Trophoblast cell (in vitro differentiated cells and primary cell): ENCODE data around the gene PNLIPRP1.
A peak's percentile ranks its signal among the peaks of the same experiment; 100 is the strongest.

ENCODE experiments used
- DNase-seq, 2 donors: peaks; one replicate each; pipeline ENCODE4 v3.0.0-alpha.2; 2016
- H2AFZ ChIP-seq: 2 replicates; pipeline ENCODE4 v1.6.1; 2013; ENCODE audit warnings: low read length, moderate library complexity, mild to moderate bottlenecking; ENCODE audit not compliant: insufficient read depth, poor library complexity
- H2AK5ac ChIP-seq: 2 replicates; pipeline ENCODE4 v1.6.1; 2013; ENCODE audit warnings: mild to moderate bottlenecking, low read length
- H2BK120ac ChIP-seq: 2 replicates; pipeline ENCODE4 v1.6.1; 2013; ENCODE audit warnings: low read length, mild to moderate bottlenecking, moderate library complexity; ENCODE audit not compliant: insufficient read depth, poor library complexity
- H2BK12ac ChIP-seq: 2 replicates; pipeline ENCODE4 v1.6.1; 2013; ENCODE audit warnings: mild to moderate bottlenecking, low read length, moderate library complexity
- H2BK5ac ChIP-seq: 2 replicates; pipeline ENCODE4 v1.6.1; 2013; ENCODE audit warnings: low read length, low read depth, moderate library complexity, mild to moderate bottlenecking; ENCODE audit not compliant: poor library complexity
- H3K14ac ChIP-seq: 2 replicates; pipeline ENCODE4 v1.6.1; 2013; ENCODE audit warnings: mild to moderate bottlenecking, low read length
- H3K18ac ChIP-seq: 2 replicates; pipeline ENCODE4 v1.6.1; 2013; ENCODE audit warnings: mild to moderate bottlenecking, low read length
- H3K23ac ChIP-seq: 2 replicates; pipeline ENCODE4 v1.6.1; 2013; ENCODE audit warnings: low read length
- H3K27ac ChIP-seq: 2 replicates; pipeline ENCODE4 v1.5.1; 2013; ENCODE audit warnings: low read depth, mild to moderate bottlenecking, inconsistent platforms, low read length, moderate library complexity
- H3K27me3 ChIP-seq: 2 replicates; pipeline ENCODE4 v1.6.1; 2013; ENCODE audit warnings: inconsistent platforms, mild to moderate bottlenecking, low read length, moderate library complexity; ENCODE audit not compliant: insufficient read depth
- H3K36me3 ChIP-seq, 2 experiments: 1 replicate in 1 of 2; 2 replicates in 1 of 2; pipeline ENCODE4 v1.6.1; 2013; ENCODE audit warnings: low read length in 2 of 2, mild to moderate bottlenecking in 2 of 2, moderate library complexity in 1 of 2; ENCODE audit not compliant: insufficient read depth in 2 of 2, control insufficient read depth in 1 of 2
- H3K4ac ChIP-seq: 2 replicates; pipeline ENCODE4 v1.6.1; 2013; ENCODE audit warnings: low read depth, mild to moderate bottlenecking, low read length, moderate library complexity
- H3K4me1 ChIP-seq, 2 experiments: 1 replicate in 1 of 2; 2 replicates in 1 of 2; pipeline ENCODE4 v1.6.1; 2013; ENCODE audit warnings: low read length in 2 of 2, mild to moderate bottlenecking in 2 of 2, moderate library complexity in 1 of 2; ENCODE audit not compliant: insufficient read depth in 2 of 2, control insufficient read depth in 1 of 2
- H3K4me2 ChIP-seq: 2 replicates; pipeline ENCODE4 v1.6.1; 2013; ENCODE audit warnings: inconsistent platforms, mild to moderate bottlenecking, low read length, moderate library complexity
- H3K4me3 ChIP-seq: 2 replicates; pipeline ENCODE4 v1.5.1; 2013; ENCODE audit warnings: mild to moderate bottlenecking, low read depth, low read length, inconsistent platforms
- H3K79me1 ChIP-seq: one replicate; pipeline ENCODE4 v1.6.1; 2013; ENCODE audit warnings: low read length
- H3K79me2 ChIP-seq: 2 replicates; pipeline ENCODE4 v1.6.1; 2013; ENCODE audit warnings: low read length, mild to moderate bottlenecking; ENCODE audit not compliant: control insufficient read depth, insufficient read depth, poor library complexity
- H3K9ac ChIP-seq: 2 replicates; pipeline ENCODE4 v1.6.1; 2013; ENCODE audit warnings: mild to moderate bottlenecking, low read length
- H3K9me3 ChIP-seq: 2 replicates; pipeline ENCODE4 v1.6.1; 2013; ENCODE audit warnings: low read depth, mild to moderate bottlenecking, control low read depth, inconsistent platforms, low read length; ENCODE audit not compliant: insufficient read depth
- H4K12ac ChIP-seq: 2 replicates; pipeline ENCODE4 v1.6.1; 2013; ENCODE audit warnings: low read depth, mild to moderate bottlenecking, low read length, moderate library complexity
- H4K8ac ChIP-seq: 2 replicates; pipeline ENCODE4 v1.6.1; 2013; ENCODE audit warnings: low read depth, mild to moderate bottlenecking, low read length, moderate library complexity
- H4K91ac ChIP-seq: one replicate; pipeline ENCODE4 v1.6.1; 2013; ENCODE audit warnings: low read depth, mild to moderate bottlenecking, low read length, moderate library complexity
- WGBS: extraction: QIAGEN DNeasy Blood & Tissue Kit; methylation state at CpG from one replicate; pipeline ENCODE4 v1.1.7; 2013; ENCODE audit warnings: missing lambda C conversion rate; ENCODE audit not compliant: insufficient read length, insufficient coverage; ENCODE audit errors: extremely low coverage; 5-methylcytosine and 5-hydroxymethylcytosine counted together

Gene PNLIPRP1

GRCh38 chr10:116636385-116636784 lies 45.6 kb downstream of the PNLIPRP1 start:
- Histone ChIP-seq H3K79me2 (no peaks in the 10 kb centered on the region), H2AFZ (no peak overlapping the region), H2AK5ac (no peak overlapping the region), H3K27me3 (no peaks in the 10 kb centered on the region), H3K23ac (peak overlapping the region; percentile 5), H2BK12ac (no peak overlapping the region), H3K27ac (no peak overlapping the region), H3K79me1 (no peaks in the 10 kb centered on the region), H3K4me1 (no peaks in the 10 kb centered on the region), H3K18ac (no peak overlapping the region), H3K4me2 (no peak overlapping the region), H2BK5ac (no peak overlapping the region), H3K36me3 (no peaks in the 10 kb centered on the region), H3K14ac (no peak overlapping the region), H4K12ac (no peak overlapping the region), H3K9ac (no peak overlapping the region), H4K8ac (no peak overlapping the region), H4K91ac (no peak overlapping the region), H2BK120ac (no peak overlapping the region), H3K4me3 (no peak overlapping the region), H3K4ac (no peak overlapping the region), H3K9me3 (no peaks in the 10 kb centered on the region)
- no peak for DNase-seq

GRCh38 chr10:116636976-116637375 lies 46.2 kb downstream of the PNLIPRP1 start:
- no peak overlapping the region for H4K91ac ChIP-seq
- no peak overlapping the region for H3K4ac ChIP-seq
- H3K79me1 ChIP-seq = no peaks in the 10 kb centered on the region
- no peaks in the 10 kb centered on the region for H3K9me3 ChIP-seq
- no peak overlapping the region for H3K9ac ChIP-seq
- no peak overlapping the region for H3K14ac ChIP-seq
- no peak overlapping the region for H4K8ac ChIP-seq
- no peak overlapping the region for H3K4me3 ChIP-seq
- no peak overlapping the region for H2BK5ac ChIP-seq
- H2BK12ac ChIP-seq = no peak overlapping the region
- no peak overlapping the region for H3K18ac ChIP-seq
- no peak overlapping the region for H3K4me2 ChIP-seq
- no peaks in the 10 kb centered on the region for H3K36me3 ChIP-seq
- no peaks in the 10 kb centered on the region for H3K4me1 ChIP-seq
- no peak for DNase-seq
- no peaks in the 10 kb centered on the region for H3K27me3 ChIP-seq
- H3K79me2 ChIP-seq = no peaks in the 10 kb centered on the region
- H3K23ac ChIP-seq = no peak overlapping the region
- no peak overlapping the region for H2BK120ac ChIP-seq
- no peak overlapping the region for H2AFZ ChIP-seq
- no peak overlapping the region for H3K27ac ChIP-seq
- WGBS = no CpG with 5 or more reads among the region's 2 CpGs
- H2AK5ac ChIP-seq = no peak overlapping the region
- no peak overlapping the region for H4K12ac ChIP-seq

GRCh38 chr10:116637830-116638229 lies 47.1 kb downstream of the PNLIPRP1 start:
- no peak overlapping the region for H3K27ac ChIP-seq
- H3K4me3 ChIP-seq = no peak overlapping the region
- H3K14ac ChIP-seq = no peak overlapping the region
- no peaks in the 10 kb centered on the region for H3K79me1 ChIP-seq
- no peak overlapping the region for H3K9ac ChIP-seq
- no peak overlapping the region for H3K4ac ChIP-seq
- DNase-seq = no peak
- H2AFZ ChIP-seq = no peak overlapping the region
- no peak overlapping the region for H2AK5ac ChIP-seq
- no peaks in the 10 kb centered on the region for H3K27me3 ChIP-seq
- no peaks in the 10 kb centered on the region for H3K4me1 ChIP-seq
- no peak overlapping the region for H2BK5ac ChIP-seq
- H4K8ac ChIP-seq = no peak overlapping the region
- H2BK12ac ChIP-seq = no peak overlapping the region
- no peaks in the 10 kb centered on the region for H3K36me3 ChIP-seq
- H2BK120ac ChIP-seq = no peak overlapping the region
- WGBS = no CpG with 5 or more reads among the region's 1 CpG
- no peak overlapping the region for H4K12ac ChIP-seq
- H3K23ac ChIP-seq = no peak overlapping the region
- H3K4me2 ChIP-seq = no peak overlapping the region
- H3K79me2 ChIP-seq = no peaks in the 10 kb centered on the region
- H4K91ac ChIP-seq = no peak overlapping the region
- no peaks in the 10 kb centered on the region for H3K9me3 ChIP-seq
- no peak overlapping the region for H3K18ac ChIP-seq

GRCh38 chr10:116646502-116646901 lies 55.7 kb downstream of the PNLIPRP1 start:
- Histone ChIP-seq H3K27me3 (no peaks in the 10 kb centered on the region), H4K8ac (no peak overlapping the region), H3K4me3 (no peak overlapping the region), H2AFZ (no peak overlapping the region), H3K27ac (no peak overlapping the region), H3K9ac (no peak overlapping the region), H3K36me3 (no peaks in the 10 kb centered on the region), H3K18ac (no peak overlapping the region), H2AK5ac (no peak overlapping the region), H3K79me2 (no peaks in the 10 kb centered on the region), H3K79me1 (no peaks in the 10 kb centered on the region), H3K9me3 (no peaks in the 10 kb centered on the region), H3K4ac (no peak overlapping the region), H3K23ac (no peak overlapping the region), H4K12ac (no peak overlapping the region), H4K91ac (no peak overlapping the region), H2BK120ac (no peak overlapping the region), H3K14ac (no peak overlapping the region), H3K4me2 (no peak overlapping the region), H2BK12ac (no peak overlapping the region), H3K4me1 (no peaks in the 10 kb centered on the region), H2BK5ac (no peak overlapping the region)
- WGBS = no CpG with 5 or more reads among the region's 5 CpGs
- DNase-seq = no peak
